Nephron progenitor cell (in vitro differentiated cells): ENCODE data around the gene F9.

Experiments
- DNase-seq: peaks from one replicate; pipeline ENCODE4 v3.0.0; 2021
- H3K27ac Mint-ChIP-seq: 2 replicates; pipeline ENCODE4 v1.8.0; 2021; ENCODE audit warnings: mild to moderate bottlenecking, moderate library complexity, mixed read lengths
- H3K27me3 Mint-ChIP-seq: 2 replicates; pipeline ENCODE4 v1.8.0; 2021; ENCODE audit warnings: mild to moderate bottlenecking, low read depth, mixed read lengths; ENCODE audit not compliant: poor library complexity
- H3K36me3 Mint-ChIP-seq: 2 replicates; pipeline ENCODE4 v1.8.0; 2021; ENCODE audit warnings: low read depth, mixed read lengths
- H3K4me1 Mint-ChIP-seq: 2 replicates; pipeline ENCODE4 v1.8.0; 2021; ENCODE audit warnings: mixed read lengths
- H3K4me3 Mint-ChIP-seq: 2 replicates; pipeline ENCODE4 v1.8.0; 2021; ENCODE audit warnings: mild to moderate bottlenecking, moderate library complexity, mixed read lengths
- H3K9me3 Mint-ChIP-seq: 2 replicates; pipeline ENCODE4 v1.8.0; 2021; ENCODE audit warnings: mild to moderate bottlenecking, moderate library complexity, mixed read lengths
- TF ChIP-seq, protein P1 (sequence below): fragments of 200-600 bp; sonication (generic); IDR thresholded peaks from 2 replicates; pipeline ENCODE4 v1.5.0; 2021; ENCODE audit warnings: antibody characterized with exemption

The F9 gene

DNA sequence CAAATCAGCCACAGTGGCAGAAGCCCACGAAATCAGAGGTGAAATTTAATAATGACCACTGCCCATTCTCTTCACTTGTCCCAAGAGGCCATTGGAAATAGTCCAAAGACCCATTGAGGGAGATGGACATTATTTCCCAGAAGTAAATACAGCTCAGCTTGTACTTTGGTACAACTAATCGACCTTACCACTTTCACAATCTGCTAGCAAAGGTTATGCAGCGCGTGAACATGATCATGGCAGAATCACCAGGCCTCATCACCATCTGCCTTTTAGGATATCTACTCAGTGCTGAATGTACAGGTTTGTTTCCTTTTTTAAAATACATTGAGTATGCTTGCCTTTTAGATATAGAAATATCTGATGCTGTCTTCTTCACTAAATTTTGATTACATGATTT, at the start of gene F9:
F9 (plus strand) TSS at position 190 of the 400 bp plus-strand sequence; CDS start at position 216, 26 bp downstream.
- TF ChIP-seq, protein P1, sequence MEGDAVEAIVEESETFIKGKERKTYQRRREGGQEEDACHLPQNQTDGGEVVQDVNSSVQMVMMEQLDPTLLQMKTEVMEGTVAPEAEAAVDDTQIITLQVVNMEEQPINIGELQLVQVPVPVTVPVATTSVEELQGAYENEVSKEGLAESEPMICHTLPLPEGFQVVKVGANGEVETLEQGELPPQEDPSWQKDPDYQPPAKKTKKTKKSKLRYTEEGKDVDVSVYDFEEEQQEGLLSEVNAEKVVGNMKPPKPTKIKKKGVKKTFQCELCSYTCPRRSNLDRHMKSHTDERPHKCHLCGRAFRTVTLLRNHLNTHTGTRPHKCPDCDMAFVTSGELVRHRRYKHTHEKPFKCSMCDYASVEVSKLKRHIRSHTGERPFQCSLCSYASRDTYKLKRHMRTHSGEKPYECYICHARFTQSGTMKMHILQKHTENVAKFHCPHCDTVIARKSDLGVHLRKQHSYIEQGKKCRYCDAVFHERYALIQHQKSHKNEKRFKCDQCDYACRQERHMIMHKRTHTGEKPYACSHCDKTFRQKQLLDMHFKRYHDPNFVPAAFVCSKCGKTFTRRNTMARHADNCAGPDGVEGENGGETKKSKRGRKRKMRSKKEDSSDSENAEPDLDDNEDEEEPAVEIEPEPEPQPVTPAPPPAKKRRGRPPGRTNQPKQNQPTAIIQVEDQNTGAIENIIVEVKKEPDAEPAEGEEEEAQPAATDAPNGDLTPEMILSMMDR = no peak
- H3K36me3 Mint-ChIP-seq = no peaks in the 10 kb centered on the region
- no peak for DNase-seq
- no peaks in the 10 kb centered on the region for H3K4me1 Mint-ChIP-seq
- H3K9me3 Mint-ChIP-seq = peaks cover 22% of the 10 kb centered on the region
- peaks cover 2% of the 10 kb centered on the region for H3K27me3 Mint-ChIP-seq
- H3K4me3 Mint-ChIP-seq = no peak within 1 kb of the TSS
- no peak within 1 kb of the TSS for H3K27ac Mint-ChIP-seq

DNA sequence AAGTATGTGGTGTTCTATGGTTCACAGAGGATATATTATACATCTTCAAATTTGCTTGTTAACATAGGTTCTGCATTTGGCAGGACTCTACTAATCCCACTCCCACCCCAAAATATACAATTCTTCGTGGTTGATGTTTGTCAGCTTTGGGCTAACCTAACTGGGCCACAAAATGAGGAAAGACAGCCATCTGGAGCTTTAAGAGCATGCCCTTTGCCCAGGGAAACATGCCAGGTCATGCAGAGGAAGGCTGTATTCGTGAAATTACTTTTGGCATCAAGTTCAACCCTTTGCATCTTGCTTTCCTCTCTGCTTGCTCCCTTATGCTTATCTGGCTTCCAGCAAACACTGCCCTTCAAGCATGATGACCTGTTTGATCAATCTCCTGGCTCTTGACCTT, 46.8 kb upstream of the F9 start:
- Mint-ChIP-seq H3K4me1 (no peaks in the 10 kb centered on the region), H3K36me3 (no peaks in the 10 kb centered on the region), H3K9me3 (peaks cover 37% of the 10 kb centered on the region), H3K27me3 (no peaks in the 10 kb centered on the region), H3K27ac (no peak overlapping the region), H3K4me3 (no peak overlapping the region)
- TF ChIP-seq, protein P1 = no peak
- DNase-seq = no peak

DNA sequence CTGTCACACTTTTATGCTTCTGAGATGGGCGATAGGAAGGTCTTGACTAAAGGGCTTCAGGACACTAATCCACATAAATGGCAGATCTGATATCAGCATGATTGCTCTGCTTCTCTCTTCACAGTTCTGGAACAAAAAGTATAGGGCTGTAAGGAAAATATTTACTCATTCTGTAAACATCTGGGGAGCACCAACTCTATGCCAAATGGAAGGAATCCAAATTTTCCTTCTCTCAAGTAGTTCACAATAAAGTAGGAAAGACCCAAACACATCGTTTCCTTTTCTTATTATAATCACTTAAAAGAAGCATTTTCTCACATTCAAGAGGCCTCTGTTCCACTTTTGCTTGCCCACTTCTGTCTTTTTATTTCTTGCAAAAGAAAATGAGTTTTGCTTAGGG, 45.9 kb upstream of the F9 start:
- no peaks in the 10 kb centered on the region for H3K4me1 Mint-ChIP-seq
- no peaks in the 10 kb centered on the region for H3K27me3 Mint-ChIP-seq
- H3K36me3 Mint-ChIP-seq = no peaks in the 10 kb centered on the region
- no peak overlapping the region for H3K4me3 Mint-ChIP-seq
- DNase-seq = no peak
- TF ChIP-seq, protein P1 = no peak
- no peak overlapping the region for H3K27ac Mint-ChIP-seq
- H3K9me3 Mint-ChIP-seq = peaks cover 40% of the 10 kb centered on the region

DNA sequence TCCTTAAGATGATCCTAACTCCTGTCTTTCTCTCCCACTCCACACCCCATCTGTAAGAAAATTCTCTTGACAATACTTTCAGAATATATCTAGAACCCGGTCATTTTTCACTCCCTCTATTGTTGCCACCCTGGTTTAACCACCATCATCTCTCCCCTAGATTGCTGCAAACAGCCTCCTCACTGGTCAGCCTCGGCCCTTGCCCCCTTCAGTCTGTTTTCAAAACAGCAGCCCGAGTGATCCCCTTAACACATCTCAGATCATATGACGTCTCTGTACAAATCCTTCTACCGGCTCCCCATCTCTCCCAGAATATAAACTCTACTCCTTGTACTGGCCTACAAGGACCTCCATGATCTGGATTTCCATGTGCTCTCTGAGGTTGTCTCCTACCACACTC, 35.2 kb upstream of the F9 start:
- TF ChIP-seq, protein P1 = no peak
- H3K27me3 Mint-ChIP-seq = no peaks in the 10 kb centered on the region

DNA sequence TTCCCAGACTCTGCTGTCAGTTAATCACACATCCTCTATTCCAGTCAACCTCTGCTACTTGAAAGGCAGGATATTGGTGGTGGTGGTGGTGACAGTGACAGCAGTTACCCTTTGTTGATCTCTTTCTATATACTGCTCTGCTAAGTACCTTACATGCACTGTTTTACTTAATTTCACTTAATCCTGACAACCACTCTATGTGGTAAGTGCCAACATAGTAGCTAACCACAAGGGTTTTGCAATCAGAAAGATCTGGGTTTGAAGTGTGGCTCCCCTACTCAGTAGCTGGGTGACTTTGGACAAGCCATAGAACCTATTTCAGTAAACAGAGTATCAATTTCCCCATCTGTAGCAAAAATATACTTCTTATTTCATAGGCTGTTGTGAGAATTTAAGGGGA, 24.2 kb upstream of the F9 start:
- Mint-ChIP-seq H3K4me3 (no peak overlapping the region), H3K36me3 (no peaks in the 10 kb centered on the region), H3K9me3 (peaks cover 29% of the 10 kb centered on the region), H3K27ac (no peak overlapping the region), H3K27me3 (no peaks in the 10 kb centered on the region), H3K4me1 (no peaks in the 10 kb centered on the region)
- DNase-seq = no peak
- TF ChIP-seq, protein P1 = no peak

More for the DNA sequence above, 35.2 kb upstream of the F9 start:
- Mint-ChIP-seq H3K4me1 (no peaks in the 10 kb centered on the region), H3K36me3 (no peaks in the 10 kb centered on the region), H3K27ac (no peak overlapping the region), H3K4me3 (no peak overlapping the region), H3K9me3 (peaks cover 21% of the 10 kb centered on the region)
- DNase-seq = no peak

DNA sequence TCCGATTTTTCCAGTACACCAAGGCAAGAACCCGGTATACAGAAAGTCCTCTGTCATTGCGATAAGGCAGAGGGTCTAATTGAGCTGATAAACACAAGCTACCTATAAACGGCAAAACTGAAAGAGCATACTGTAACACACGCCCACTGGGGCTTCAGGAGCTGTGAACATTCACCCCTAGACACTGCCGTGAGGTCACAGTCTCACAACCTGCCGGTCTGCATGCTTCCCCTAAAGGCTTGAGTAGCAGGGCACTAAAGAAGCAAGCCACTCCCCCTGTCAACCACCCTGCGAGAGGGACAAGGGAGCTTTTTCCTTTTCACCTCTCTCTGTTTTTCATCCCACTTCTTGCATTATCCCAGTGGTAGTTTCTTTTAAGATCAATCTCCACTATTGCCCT, 22.4 kb upstream of the F9 start:
- H3K27me3 Mint-ChIP-seq = no peaks in the 10 kb centered on the region
- no peak overlapping the region for H3K4me3 Mint-ChIP-seq
- H3K9me3 Mint-ChIP-seq = peaks cover 25% of the 10 kb centered on the region
- TF ChIP-seq, protein P1 = no peak
- no peak overlapping the region for H3K27ac Mint-ChIP-seq
- no peaks in the 10 kb centered on the region for H3K36me3 Mint-ChIP-seq
- no peak for DNase-seq
- H3K4me1 Mint-ChIP-seq = no peaks in the 10 kb centered on the region
